Suprapubic skin (tissue), 4 donors: ENCODE data around the gene SAMD8.
"Not testable (repeated sequence)": the region's sequence is repeated elsewhere in the genome, so short reads cannot be mapped to it uniquely, and the experiment has no call there.

ENCODE experiments used
- POLR2A ChIP-seq, 2 donors: fragments of 450-650 bp; IDR thresholded peaks; one replicate each; pipeline ENCODE4 v1.6.1; 2017; ENCODE audit warnings: antibody characterized with exemption in 2 of 2, mild to moderate bottlenecking in 2 of 2, moderate library complexity in 2 of 2
- POLR2AphosphoS5 ChIP-seq, 3 donors: sonication (generic); formaldehyde crosslinking; IDR thresholded peaks; one replicate each; pipeline ENCODE4 v1.6.1; 2017; ENCODE audit warnings: antibody characterized with exemption in 3 of 3
- TF ChIP-seq, protein P1 (sequence below), 2 donors: fragments of 200-600 bp in 1 of 2; fragments of 450-650 bp in 1 of 2; sonication (generic) in 1 of 2; IDR thresholded peaks; one replicate each; pipeline ENCODE4 v1.5.1; 2016 to 2019; ENCODE audit warnings: antibody characterized with exemption in 2 of 2, mild to moderate bottlenecking in 1 of 2, moderate library complexity in 1 of 2

DNA sequence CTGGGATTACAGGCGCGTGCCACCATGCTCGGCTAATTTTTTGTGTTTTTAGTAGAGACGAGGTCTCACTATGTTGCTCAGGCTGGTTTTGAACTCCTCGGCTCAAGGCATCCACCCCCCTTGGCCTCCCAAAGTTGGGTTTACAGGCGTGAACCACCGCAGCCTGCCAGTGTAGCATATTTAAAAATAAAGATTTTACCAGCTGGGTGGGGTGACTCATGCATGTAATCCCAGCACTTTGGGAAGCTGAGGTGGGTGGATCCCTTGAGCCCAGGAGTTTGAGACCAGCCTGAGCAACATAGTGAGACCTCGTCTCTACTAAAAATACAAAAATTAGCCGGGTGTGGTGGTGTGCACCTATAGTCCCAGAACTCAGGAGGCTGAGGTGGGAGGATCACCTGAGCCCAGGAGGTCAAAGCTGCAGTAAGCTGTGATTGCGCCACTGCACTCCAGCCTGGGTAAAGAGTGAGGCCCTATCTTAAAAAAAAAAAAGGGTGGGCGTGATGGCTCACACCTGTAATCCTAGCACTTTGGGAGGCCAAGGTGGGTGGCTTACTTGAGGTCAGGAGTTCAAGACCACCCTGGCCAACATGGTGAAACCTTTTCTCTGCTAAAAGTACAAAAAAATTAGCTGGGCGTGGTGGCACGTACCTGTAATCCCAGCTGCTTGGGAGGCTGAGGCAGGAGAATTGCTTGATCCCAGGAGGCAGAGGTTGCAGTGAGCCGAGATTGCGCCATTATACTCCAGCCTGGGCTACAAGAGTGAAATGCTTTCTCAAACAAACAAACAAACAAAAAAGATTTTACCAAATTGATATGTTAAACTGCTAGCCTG lies 5.7 kb downstream of the SAMD8 start:
- TF ChIP-seq, protein P1, sequence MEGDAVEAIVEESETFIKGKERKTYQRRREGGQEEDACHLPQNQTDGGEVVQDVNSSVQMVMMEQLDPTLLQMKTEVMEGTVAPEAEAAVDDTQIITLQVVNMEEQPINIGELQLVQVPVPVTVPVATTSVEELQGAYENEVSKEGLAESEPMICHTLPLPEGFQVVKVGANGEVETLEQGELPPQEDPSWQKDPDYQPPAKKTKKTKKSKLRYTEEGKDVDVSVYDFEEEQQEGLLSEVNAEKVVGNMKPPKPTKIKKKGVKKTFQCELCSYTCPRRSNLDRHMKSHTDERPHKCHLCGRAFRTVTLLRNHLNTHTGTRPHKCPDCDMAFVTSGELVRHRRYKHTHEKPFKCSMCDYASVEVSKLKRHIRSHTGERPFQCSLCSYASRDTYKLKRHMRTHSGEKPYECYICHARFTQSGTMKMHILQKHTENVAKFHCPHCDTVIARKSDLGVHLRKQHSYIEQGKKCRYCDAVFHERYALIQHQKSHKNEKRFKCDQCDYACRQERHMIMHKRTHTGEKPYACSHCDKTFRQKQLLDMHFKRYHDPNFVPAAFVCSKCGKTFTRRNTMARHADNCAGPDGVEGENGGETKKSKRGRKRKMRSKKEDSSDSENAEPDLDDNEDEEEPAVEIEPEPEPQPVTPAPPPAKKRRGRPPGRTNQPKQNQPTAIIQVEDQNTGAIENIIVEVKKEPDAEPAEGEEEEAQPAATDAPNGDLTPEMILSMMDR (IDR thresholded peaks at IDR 0.05), result not testable (repeated sequence)
- TF ChIP-seq POLR2AphosphoS5, POLR2A (IDR thresholded peaks at IDR 0.05): not testable (repeated sequence)
